Ovary (tissue), 3 donors: Measurements from ENCODE around the gene CCDC106.

ENCODE experiments used
- CTCF ChIP-seq, 3 donors: fragments of 450-650 bp in 2 of 3; fragments of 200-600 bp in 1 of 3; IDR thresholded peaks; one replicate each; pipeline versions ENCODE4 v1.5.1 to v1.8.0; 2016 to 2022; ENCODE audit warnings: antibody characterized with exemption in 3 of 3, mild to moderate bottlenecking in 1 of 3
- POLR2A ChIP-seq: fragments of 450-650 bp; IDR thresholded peaks from one replicate; pipeline ENCODE4 v1.6.1; 2017; ENCODE audit warnings: antibody characterized with exemption, mild to moderate bottlenecking, moderate library complexity
- donor health status: DM: no; HTN: no; CAD: no.

GRCh38 chr19:55654868-55655647 is 7.0 kb downstream of the CCDC106 start, which contains the start of gene U2AF2:
- TF ChIP-seq CTCF (IDR thresholded peaks at IDR 0.05) (peak in 2 of 3 donors; percentile 15 to 20), POLR2A (peak; percentile 75)
